GM21737 (cell line): ENCODE measurements around the gene TUBD1.
"Not testable (repeated sequence)": the region's sequence is repeated elsewhere in the genome, so short reads cannot be mapped to it uniquely, and the experiment has no call there.

Source experiments
- ATAC-seq: cut with Tn5 transposase; IDR thresholded peaks from one replicate; pipeline ENCODE4 v1.9.1; 2021; ENCODE audit warnings: mild to moderate bottlenecking, moderate library complexity; ENCODE audit not compliant: unreplicated experiment

The TUBD1 gene

GRCh38 chr17:59892924-59893675, at the start of gene TUBD1, which contains the start of gene RPS6KB1:
TSS of gene TUBD1 (minus strand) at chr17:59892943. CDS start at chr17:59891002, 1,941 bp downstream.
TSS of gene RPS6KB1 (plus strand) at chr17:59893121. CDS start at chr17:59893185, 64 bp downstream.
- ATAC-seq = peak; percentile 85

GRCh38 chr17:59941131-59941530, 48.4 kb upstream of the TUBD1 start:
- no peak for ATAC-seq

- not testable (repeated sequence) for ATAC-seq
These were observed 48.0 kb upstream of the TUBD1 start for GRCh38 chr17:59940697-59941096.

GRCh38 chr17:59933317-59933716, 40.6 kb upstream of the TUBD1 start:
- not testable (repeated sequence) for ATAC-seq

GRCh38 chr17:59930768-59931167, 38.0 kb upstream of the TUBD1 start:
- ATAC-seq = not testable (repeated sequence)

GRCh38 chr17:59930121-59930520, 37.4 kb upstream of the TUBD1 start:
- not testable (repeated sequence) for ATAC-seq

- not testable (repeated sequence) for ATAC-seq
These were observed 27.9 kb upstream of the TUBD1 start for GRCh38 chr17:59920637-59921036.

GRCh38 chr17:59916446-59916845, 23.7 kb upstream of the TUBD1 start:
- no peak for ATAC-seq

- ATAC-seq = no peak
These were observed 21.6 kb upstream of the TUBD1 start for GRCh38 chr17:59914274-59914854.

GRCh38 chr17:59907467-59907866, 14.7 kb upstream of the TUBD1 start:
- ATAC-seq = no peak

- no peak for ATAC-seq
These were observed 10.7 kb upstream of the TUBD1 start for GRCh38 chr17:59903455-59903854.

GRCh38 chr17:59901604-59902003, 8.9 kb upstream of the TUBD1 start:
- no peak for ATAC-seq

- no peak for ATAC-seq
These were observed 6.4 kb upstream of the TUBD1 start for GRCh38 chr17:59899099-59899498.

- no peak for ATAC-seq
These were observed 4.3 kb upstream of the TUBD1 start for GRCh38 chr17:59897090-59897489.

GRCh38 chr17:59893676-59894100, 945 bp upstream of the TUBD1 start:
- no peak for ATAC-seq

- peak; percentile 56 for ATAC-seq
These were observed 356 bp downstream of the TUBD1 start for GRCh38 chr17:59892251-59892923.

- ATAC-seq = no peak
These were observed 2.0 kb downstream of the TUBD1 start for GRCh38 chr17:59890720-59891119.

- no peak for ATAC-seq
These were observed 4.5 kb downstream of the TUBD1 start for GRCh38 chr17:59888145-59888750.

- no peak for ATAC-seq
These were observed 7.9 kb downstream of the TUBD1 start for GRCh38 chr17:59884861-59885260.

- ATAC-seq = no peak
These were observed 14.1 kb downstream of the TUBD1 start for GRCh38 chr17:59878624-59879023.

GRCh38 chr17:59877965-59878364, 14.8 kb downstream of the TUBD1 start:
- ATAC-seq = no peak
